Right forelimb (tissue), 1 donor: ENCODE data around the gene CYP4F8.
"Not testable (repeated sequence)": the region's sequence is repeated elsewhere in the genome, so short reads cannot be mapped to it uniquely, and the experiment has no call there.

Experiments
- DNase-seq: peaks from one replicate; pipeline ENCODE4 v3.0.0-alpha.2; 2018

The CYP4F8 gene

GRCh38 chr19:15644816-15645215 lies 29.8 kb downstream of the CYP4F8 start:
- no peak for DNase-seq

- DNase-seq = no peak
Measured at GRCh38 chr19:15649526-15649925, 34.5 kb downstream of the CYP4F8 start.

GRCh38 chr19:15650123-15650522 lies 35.1 kb downstream of the CYP4F8 start:
- not testable (repeated sequence) for DNase-seq

- no peak for DNase-seq
Measured at GRCh38 chr19:15651791-15652190, 36.8 kb downstream of the CYP4F8 start.

- DNase-seq = no peak
Measured at GRCh38 chr19:15652559-15653278, 37.7 kb downstream of the CYP4F8 start.

- no peak for DNase-seq
Measured at GRCh38 chr19:15656467-15656866, 41.4 kb downstream of the CYP4F8 start.

- DNase-seq = no peak
Measured at GRCh38 chr19:15663247-15663646, 48.2 kb downstream of the CYP4F8 start.

- no peak for DNase-seq
Measured at GRCh38 chr19:15666186-15666585, 51.2 kb downstream of the CYP4F8 start.

GRCh38 chr19:15666883-15667282 lies 51.9 kb downstream of the CYP4F8 start:
- DNase-seq = no peak

- no peak for DNase-seq
Measured at GRCh38 chr19:15669440-15669839, 54.4 kb downstream of the CYP4F8 start.

- no peak for DNase-seq
Measured at GRCh38 chr19:15669891-15670290, 54.9 kb downstream of the CYP4F8 start.

GRCh38 chr19:15671237-15671821 lies 56.3 kb downstream of the CYP4F8 start:
- DNase-seq = no peak

- no peak for DNase-seq
Measured at GRCh38 chr19:15671891-15672579, 57.0 kb downstream of the CYP4F8 start.

- DNase-seq = peak; percentile 50
Measured at GRCh38 chr19:15672580-15673175, 57.7 kb downstream of the CYP4F8 start, which contains the start of gene CYP4F12. CYP4F12 (plus strand) TSS chr19:15673087; CDS start chr19:15673530, 443 bp downstream.

GRCh38 chr19:15673176-15673654 lies 58.2 kb downstream of the CYP4F8 start:
- no peak for DNase-seq

- DNase-seq = no peak
Measured at GRCh38 chr19:15675560-15675959, 60.5 kb downstream of the CYP4F8 start.

GRCh38 chr19:15679089-15679488 lies 64.1 kb downstream of the CYP4F8 start:
- DNase-seq = no peak

GRCh38 chr19:15679865-15680264 lies 64.8 kb downstream of the CYP4F8 start:
- not testable (repeated sequence) for DNase-seq
